ENCODE data around the gene MAGED2. TPM values are rescaled to one million over a fixed set of nuclear protein-coding genes. Genes with fewer than 3 reads are reported as not detected.

The MAGED2 gene
- total RNA-seq, 1 experiment from 2014 or later, result 102 TPM

DNA sequence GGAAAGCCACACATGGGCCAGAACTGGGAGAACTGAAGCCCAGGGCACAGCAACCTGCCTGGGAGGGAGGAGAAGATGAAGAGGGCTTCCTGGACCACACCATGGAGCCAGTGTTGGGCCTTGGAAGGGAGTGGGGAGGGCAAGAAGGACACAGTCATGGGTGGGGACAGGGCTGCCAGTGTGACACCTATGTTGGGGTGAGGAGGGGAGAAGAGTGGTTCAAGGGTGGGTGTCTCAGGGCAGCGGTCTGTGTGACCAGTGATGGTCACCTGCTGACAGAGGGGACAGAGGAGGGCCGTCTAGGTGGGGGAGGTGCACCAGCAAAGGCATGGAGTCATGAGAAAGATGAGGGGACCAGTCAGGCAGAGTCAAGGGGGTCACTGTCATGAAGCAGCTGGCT is 13.8 kb downstream of the MAGED2 start:
- Histone ChIP-seq H3K4me1 (ENCODE audit: insufficient read depth, low read length, poor library complexity, severe bottlenecking) (no peaks in the 10 kb centered on the region), H3K4me3 (ENCODE audit: low read depth, low read length, poor library complexity, severe bottlenecking) (no peak overlapping the region), H3K9me3 (ENCODE audit: low read depth, low read length, poor library complexity, severe bottlenecking) (no peaks in the 10 kb centered on the region), H3K27me3 (replicated peaks; ENCODE audit: insufficient read depth, low read depth, low read length, poor library complexity) (no peaks in the 10 kb centered on the region), H3K27ac (ENCODE audit: low read depth, low read length, poor library complexity, severe bottlenecking) (no peak overlapping the region), H3K36me3 (ENCODE audit: insufficient read depth, low read length, poor library complexity, severe bottlenecking) (no peaks in the 10 kb centered on the region)
- CTCF ChIA-PET, result no interaction called here
- no peak for DNase-seq (ENCODE audit: low spot score)
- no TSS peak for BruUV-seq (replicated peaks)
- no peak for TF ChIP-seq EZH2 (IDR thresholded peaks at IDR 0.05; ENCODE audit: borderline replicate concordance, low read depth, low read length, poor library complexity, severe bottlenecking)
- intact Hi-C loops (cut with micrococcal nuclease; ENCODE audit: unreplicated experiment), result no loop called here
- POLR2A ChIA-PET (ENCODE audit: low non-redundant PET), result no interaction called here

- TF ChIP-seq EZH2 (IDR thresholded peaks at IDR 0.05; ENCODE audit: borderline replicate concordance, low read depth, low read length, poor library complexity, severe bottlenecking), result no peak
- TF ChIP-seq CTCF (conservative IDR thresholded peaks at IDR 0.05; ENCODE audit: low read depth, low read length), result no peak
- CTCF ChIA-PET, result no interaction called here
- no peak overlapping the region for H3K4me3 ChIP-seq (ENCODE audit: low read depth, low read length, poor library complexity, severe bottlenecking)
- DNase-seq (ENCODE audit: low spot score), result no peak
- no peaks in the 10 kb centered on the region for H3K9me3 ChIP-seq (ENCODE audit: low read depth, low read length, poor library complexity, severe bottlenecking)
- H3K36me3 ChIP-seq (ENCODE audit: insufficient read depth, low read length, poor library complexity, severe bottlenecking), result no peaks in the 10 kb centered on the region
- no peaks in the 10 kb centered on the region for H3K4me1 ChIP-seq (ENCODE audit: insufficient read depth, low read length, poor library complexity, severe bottlenecking)
- H3K27ac ChIP-seq (ENCODE audit: low read depth, low read length, poor library complexity, severe bottlenecking), result no peak overlapping the region
- POLR2A ChIA-PET (ENCODE audit: low non-redundant PET), result no interaction called here
- intact Hi-C loops (cut with micrococcal nuclease; ENCODE audit: unreplicated experiment), result no loop called here
- BruUV-seq (replicated peaks), result no TSS peak
- no peaks in the 10 kb centered on the region for H3K27me3 ChIP-seq (replicated peaks; ENCODE audit: insufficient read depth, low read depth, low read length, poor library complexity)
These were observed 16.6 kb downstream of the MAGED2 start for GRCh38 chrX:54824195-54824594.

- Histone ChIP-seq H3K27me3 (replicated peaks; ENCODE audit: insufficient read depth, low read depth, low read length, poor library complexity) (no peaks in the 10 kb centered on the region), H3K27ac (ENCODE audit: low read depth, low read length, poor library complexity, severe bottlenecking) (no peak overlapping the region), H3K9me3 (ENCODE audit: low read depth, low read length, poor library complexity, severe bottlenecking) (no peaks in the 10 kb centered on the region), H3K4me1 (ENCODE audit: insufficient read depth, low read length, poor library complexity, severe bottlenecking) (no peaks in the 10 kb centered on the region), H3K4me3 (ENCODE audit: low read depth, low read length, poor library complexity, severe bottlenecking) (no peak overlapping the region), H3K36me3 (ENCODE audit: insufficient read depth, low read length, poor library complexity, severe bottlenecking) (no peaks in the 10 kb centered on the region)
- no peak for DNase-seq (ENCODE audit: low spot score)
- ChIA-PET CTCF (no interaction called here), POLR2A (ENCODE audit: low non-redundant PET) (no interaction called here)
- no TSS peak for BruUV-seq (replicated peaks)
- TF ChIP-seq CTCF (conservative IDR thresholded peaks at IDR 0.05; ENCODE audit: low read depth, low read length) (no peak), EZH2 (IDR thresholded peaks at IDR 0.05; ENCODE audit: borderline replicate concordance, low read depth, low read length, poor library complexity, severe bottlenecking) (no peak)
- intact Hi-C loops (cut with micrococcal nuclease; ENCODE audit: unreplicated experiment), result no loop called here
These were observed 17.2 kb downstream of the MAGED2 start for GRCh38 chrX:54824722-54825121.

- no peak for TF ChIP-seq EZH2 (IDR thresholded peaks at IDR 0.05; ENCODE audit: borderline replicate concordance, low read depth, low read length, poor library complexity, severe bottlenecking)
- no peak for TF ChIP-seq CTCF (conservative IDR thresholded peaks at IDR 0.05; ENCODE audit: low read depth, low read length)
- no peak overlapping the region for H3K27ac ChIP-seq (ENCODE audit: low read depth, low read length, poor library complexity, severe bottlenecking)
- no TSS peak for BruUV-seq (replicated peaks)
- no peaks in the 10 kb centered on the region for H3K27me3 ChIP-seq (replicated peaks; ENCODE audit: insufficient read depth, low read depth, low read length, poor library complexity)
- H3K9me3 ChIP-seq (ENCODE audit: low read depth, low read length, poor library complexity, severe bottlenecking), result no peaks in the 10 kb centered on the region
- ChIA-PET CTCF (no interaction called here), POLR2A (ENCODE audit: low non-redundant PET) (no interaction called here)
- no peaks in the 10 kb centered on the region for H3K36me3 ChIP-seq (ENCODE audit: insufficient read depth, low read length, poor library complexity, severe bottlenecking)
- H3K4me1 ChIP-seq (ENCODE audit: insufficient read depth, low read length, poor library complexity, severe bottlenecking), result no peaks in the 10 kb centered on the region
- DNase-seq (ENCODE audit: low spot score), result no peak
- no peak overlapping the region for H3K4me3 ChIP-seq (ENCODE audit: low read depth, low read length, poor library complexity, severe bottlenecking)
- intact Hi-C loops (cut with micrococcal nuclease; ENCODE audit: unreplicated experiment), result no loop called here
These were observed 18.3 kb downstream of the MAGED2 start for GRCh38 chrX:54825716-54826438.
